WTC11 (cell line): Measurements from ENCODE around the gene CRLF1. TPM values are rescaled to one million over a fixed set of nuclear protein-coding genes. Genes with fewer than 3 reads are reported as not detected.
A peak's percentile ranks its signal among the peaks of the same experiment; 100 is the strongest.

Experiments
- ATAC-seq: fragments of 200-7000 bp; cut with Tn5 transposase; 2 replicates; pipeline ENCODE4 v1.10.0; 2021; ENCODE audit warnings: mild to moderate bottlenecking, moderate library complexity
- CTCF ChIA-PET: fragments of 300-600 bp; sonication (Branson Sonifier 250); formaldehyde crosslinking; loops from one replicate; lab custom pipeline; 2021; ENCODE audit warnings: antibody characterized with exemption; lab: Charles Lee
- POLR2A ChIA-PET: fragments of 350-600 bp; sonication (Branson Sonifier 250); formaldehyde crosslinking; loops from one replicate; lab custom pipeline; 2021; ENCODE audit warnings: antibody characterized with exemption; lab: Charles Lee
- DNase-seq: peaks from one replicate; pipeline ENCODE4 v3.0.0; 2021; ENCODE audit warnings: low spot score
- H3K27ac Mint-ChIP-seq: 2 replicates; pipeline ENCODE4 v1.8.0; 2021; ENCODE audit warnings: mixed read lengths
- H3K27me3 Mint-ChIP-seq: 2 replicates; pipeline ENCODE4 v1.8.0; 2021; ENCODE audit warnings: low read depth, mild to moderate bottlenecking, moderate library complexity, mixed read lengths
- H3K36me3 Mint-ChIP-seq: 2 replicates; pipeline ENCODE4 v1.8.0; 2021; ENCODE audit warnings: mixed read lengths
- H3K4me1 Mint-ChIP-seq: 2 replicates; pipeline ENCODE4 v1.8.0; 2022; ENCODE audit warnings: mixed read lengths
- H3K4me3 Mint-ChIP-seq: 2 replicates; pipeline ENCODE4 v1.8.0; 2021; ENCODE audit warnings: mild to moderate bottlenecking, moderate library complexity, mixed read lengths
- H3K9me3 Mint-ChIP-seq: 2 replicates; pipeline ENCODE4 v1.8.0; 2021; ENCODE audit warnings: mixed read lengths
- ATF1 ChIP-seq: sonication (generic); formaldehyde crosslinking; IDR thresholded peaks from 2 replicates; pipeline ENCODE4 v1.8.1; 2023; ENCODE audit warnings: mild to moderate bottlenecking, moderate library complexity, missing genetic modification reagents
- CBFB ChIP-seq: sonication (generic); formaldehyde crosslinking; IDR thresholded peaks from 2 replicates; pipeline ENCODE4 v1.8.1; 2022; ENCODE audit warnings: mild to moderate bottlenecking, low read depth, missing genetic modification reagents
- FOXJ3 ChIP-seq: sonication (generic); formaldehyde crosslinking; IDR thresholded peaks from 2 replicates; pipeline ENCODE4 v1.9.0; 2021; ENCODE audit warnings: missing genetic modification reagents, mild to moderate bottlenecking, borderline replicate concordance
- HMGA2 ChIP-seq: fragments of 250-450 bp; sonication (Bioruptor Pico); IDR thresholded peaks from 2 replicates; pipeline ENCODE4 v1.4.0; 2021; ENCODE audit warnings: mild to moderate bottlenecking, moderate library complexity
- MXD4 ChIP-seq: fragments of 250-450 bp; sonication (Bioruptor Pico); IDR thresholded peaks from 2 replicates; pipeline ENCODE4 v1.8.0; 2021; ENCODE audit warnings: mild to moderate bottlenecking, moderate library complexity, borderline replicate concordance
- MYBL2 ChIP-seq: sonication (generic); formaldehyde crosslinking; IDR thresholded peaks from 2 replicates; pipeline ENCODE4 v1.8.1; 2023; ENCODE audit warnings: mild to moderate bottlenecking, moderate library complexity, missing genetic modification reagents
- NR2C2 ChIP-seq: sonication (generic); formaldehyde crosslinking; IDR thresholded peaks from 2 replicates; pipeline ENCODE4 v1.8.0; 2022; ENCODE audit warnings: mild to moderate bottlenecking, missing genetic modification reagents
- NR3C1 ChIP-seq: sonication (generic); formaldehyde crosslinking; conservative IDR thresholded peaks from 2 replicates; pipeline ENCODE4 v1.8.1; 2023; ENCODE audit warnings: low read depth, mild to moderate bottlenecking, missing genetic modification reagents
- SMAD3 ChIP-seq: sonication (generic); formaldehyde crosslinking; IDR thresholded peaks from 2 replicates; pipeline ENCODE4 v1.8.0; 2022; ENCODE audit warnings: missing genetic modification reagents, mild to moderate bottlenecking, borderline replicate concordance
- SMAD4 ChIP-seq: sonication (generic); formaldehyde crosslinking; IDR thresholded peaks from 2 replicates; pipeline ENCODE4 v1.8.0; 2022; ENCODE audit warnings: mild to moderate bottlenecking, missing genetic modification reagents
- TCF7 ChIP-seq: sonication (generic); formaldehyde crosslinking; IDR thresholded peaks from 2 replicates; pipeline ENCODE4 v1.8.0; 2022; ENCODE audit warnings: mild to moderate bottlenecking, low read depth, missing genetic modification reagents, moderate library complexity
- TEAD1 ChIP-seq: sonication (generic); formaldehyde crosslinking; IDR thresholded peaks from 2 replicates; pipeline ENCODE4 v1.8.0; 2022; ENCODE audit warnings: mild to moderate bottlenecking, missing genetic modification reagents
- TEAD4 ChIP-seq: sonication (generic); formaldehyde crosslinking; IDR thresholded peaks from 2 replicates; pipeline ENCODE4 v1.8.0; 2022; ENCODE audit warnings: mild to moderate bottlenecking, missing genetic modification reagents
- ZBTB21 ChIP-seq: sonication (generic); formaldehyde crosslinking; IDR thresholded peaks from 2 replicates; pipeline ENCODE4 v1.8.1; 2023; ENCODE audit warnings: mild to moderate bottlenecking, missing genetic modification reagents, borderline replicate concordance
- ZNF219 ChIP-seq: sonication (generic); formaldehyde crosslinking; IDR thresholded peaks from 2 replicates; pipeline ENCODE4 v1.8.0; 2023; ENCODE audit warnings: missing genetic modification reagents, mild to moderate bottlenecking, borderline replicate concordance
- ZNF317 ChIP-seq: sonication (generic); formaldehyde crosslinking; IDR thresholded peaks from 2 replicates; pipeline ENCODE4 v1.8.1; 2023; ENCODE audit warnings: low read depth, mild to moderate bottlenecking, moderate library complexity, missing genetic modification reagents, borderline replicate concordance
- total RNA-seq: library from RNA; stranded (reverse); gene quantifications from 3 replicates; pipeline ENCODE4 v1.2.3, GENCODE V29; 2021
- TF ChIP-seq, protein P1 (sequence below): sonication (generic); formaldehyde crosslinking; IDR thresholded peaks from 2 replicates; pipeline ENCODE4 v1.8.1; 2022; ENCODE audit warnings: low read depth, mild to moderate bottlenecking, moderate library complexity, missing genetic modification reagents, borderline replicate concordance
- TF ChIP-seq, protein P2 (sequence below): sonication (generic); formaldehyde crosslinking; IDR thresholded peaks from 2 replicates; pipeline ENCODE4 v1.8.1; 2022; ENCODE audit warnings: mild to moderate bottlenecking, moderate library complexity, missing genetic modification reagents
- TF ChIP-seq, protein P3 (sequence below): sonication (generic); formaldehyde crosslinking; IDR thresholded peaks from 2 replicates; pipeline ENCODE4 v1.8.0; 2023; ENCODE audit warnings: missing genetic modification reagents, mild to moderate bottlenecking, borderline replicate concordance
- TF ChIP-seq, protein P4 (sequence below): sonication (generic); formaldehyde crosslinking; IDR thresholded peaks from 2 replicates; pipeline ENCODE4 v1.8.1; 2023; ENCODE audit warnings: mild to moderate bottlenecking, missing genetic modification reagents, moderate library complexity
- TF ChIP-seq, protein P5 (sequence below): fragments of 200-600 bp; IDR thresholded peaks from 2 replicates; pipeline ENCODE4 v1.8.0; 2022; ENCODE audit warnings: antibody characterized with exemption

CRLF1 gene
- total RNA-seq, 1 experiment from 2014 or later = 36.4 TPM

DNA sequence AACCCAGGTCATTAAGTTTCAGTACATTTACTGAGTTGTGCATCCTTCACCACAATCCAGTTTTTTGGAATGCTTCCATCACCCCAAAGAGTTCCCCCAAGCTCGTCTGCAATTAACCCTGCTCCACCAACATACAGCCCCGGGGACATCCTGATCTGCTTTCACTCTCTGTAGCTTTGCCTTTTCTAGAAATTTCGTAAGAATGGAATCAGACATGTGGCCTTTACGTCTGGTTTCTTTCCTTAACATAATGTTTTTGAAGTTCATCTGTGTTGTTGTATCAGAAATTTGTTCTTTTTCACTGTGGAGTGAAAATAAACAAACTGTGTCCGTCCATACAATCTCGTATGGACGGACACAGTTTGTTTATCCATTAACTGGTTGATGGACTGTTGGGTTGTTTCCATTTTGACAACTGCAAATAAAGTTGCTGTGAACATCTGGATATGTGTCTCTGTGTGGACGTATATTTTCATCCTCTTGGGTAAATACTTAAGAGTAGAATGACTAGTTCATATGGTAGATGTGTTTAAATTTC is 33.2 kb upstream of the CRLF1 start:
- ChIA-PET POLR2A (no interaction called here), CTCF (interaction anchor here (0.9 kb wide), 1 partner anchor 33 kb away, joined by 3 read pairs; no protein-coding TSS in a partner anchor)
- Mint-ChIP-seq H3K27ac (no peak overlapping the region), H3K36me3 (no peaks in the 10 kb centered on the region), H3K9me3 (peaks cover 5% of the 10 kb centered on the region), H3K4me1 (peaks cover 18% of the 10 kb centered on the region), H3K27me3 (peaks cover 9% of the 10 kb centered on the region), H3K4me3 (no peak overlapping the region)
- no peak for ATAC-seq
- TF ChIP-seq, protein P1, sequence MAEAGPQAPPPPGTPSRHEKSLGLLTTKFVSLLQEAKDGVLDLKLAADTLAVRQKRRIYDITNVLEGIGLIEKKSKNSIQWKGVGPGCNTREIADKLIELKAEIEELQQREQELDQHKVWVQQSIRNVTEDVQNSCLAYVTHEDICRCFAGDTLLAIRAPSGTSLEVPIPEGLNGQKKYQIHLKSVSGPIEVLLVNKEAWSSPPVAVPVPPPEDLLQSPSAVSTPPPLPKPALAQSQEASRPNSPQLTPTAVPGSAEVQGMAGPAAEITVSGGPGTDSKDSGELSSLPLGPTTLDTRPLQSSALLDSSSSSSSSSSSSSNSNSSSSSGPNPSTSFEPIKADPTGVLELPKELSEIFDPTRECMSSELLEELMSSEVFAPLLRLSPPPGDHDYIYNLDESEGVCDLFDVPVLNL (CRISPR knock-in tag) = no peak
- no peak for TF ChIP-seq NR3C1 (CRISPR knock-in tag)
- TF ChIP-seq, protein P2, sequence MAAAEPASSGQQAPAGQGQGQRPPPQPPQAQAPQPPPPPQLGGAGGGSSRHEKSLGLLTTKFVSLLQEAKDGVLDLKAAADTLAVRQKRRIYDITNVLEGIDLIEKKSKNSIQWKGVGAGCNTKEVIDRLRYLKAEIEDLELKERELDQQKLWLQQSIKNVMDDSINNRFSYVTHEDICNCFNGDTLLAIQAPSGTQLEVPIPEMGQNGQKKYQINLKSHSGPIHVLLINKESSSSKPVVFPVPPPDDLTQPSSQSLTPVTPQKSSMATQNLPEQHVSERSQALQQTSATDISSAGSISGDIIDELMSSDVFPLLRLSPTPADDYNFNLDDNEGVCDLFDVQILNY (CRISPR knock-in tag) = no peak
- TF ChIP-seq MYBL2 (CRISPR knock-in tag) = no peak
- TF ChIP-seq, protein P3, sequence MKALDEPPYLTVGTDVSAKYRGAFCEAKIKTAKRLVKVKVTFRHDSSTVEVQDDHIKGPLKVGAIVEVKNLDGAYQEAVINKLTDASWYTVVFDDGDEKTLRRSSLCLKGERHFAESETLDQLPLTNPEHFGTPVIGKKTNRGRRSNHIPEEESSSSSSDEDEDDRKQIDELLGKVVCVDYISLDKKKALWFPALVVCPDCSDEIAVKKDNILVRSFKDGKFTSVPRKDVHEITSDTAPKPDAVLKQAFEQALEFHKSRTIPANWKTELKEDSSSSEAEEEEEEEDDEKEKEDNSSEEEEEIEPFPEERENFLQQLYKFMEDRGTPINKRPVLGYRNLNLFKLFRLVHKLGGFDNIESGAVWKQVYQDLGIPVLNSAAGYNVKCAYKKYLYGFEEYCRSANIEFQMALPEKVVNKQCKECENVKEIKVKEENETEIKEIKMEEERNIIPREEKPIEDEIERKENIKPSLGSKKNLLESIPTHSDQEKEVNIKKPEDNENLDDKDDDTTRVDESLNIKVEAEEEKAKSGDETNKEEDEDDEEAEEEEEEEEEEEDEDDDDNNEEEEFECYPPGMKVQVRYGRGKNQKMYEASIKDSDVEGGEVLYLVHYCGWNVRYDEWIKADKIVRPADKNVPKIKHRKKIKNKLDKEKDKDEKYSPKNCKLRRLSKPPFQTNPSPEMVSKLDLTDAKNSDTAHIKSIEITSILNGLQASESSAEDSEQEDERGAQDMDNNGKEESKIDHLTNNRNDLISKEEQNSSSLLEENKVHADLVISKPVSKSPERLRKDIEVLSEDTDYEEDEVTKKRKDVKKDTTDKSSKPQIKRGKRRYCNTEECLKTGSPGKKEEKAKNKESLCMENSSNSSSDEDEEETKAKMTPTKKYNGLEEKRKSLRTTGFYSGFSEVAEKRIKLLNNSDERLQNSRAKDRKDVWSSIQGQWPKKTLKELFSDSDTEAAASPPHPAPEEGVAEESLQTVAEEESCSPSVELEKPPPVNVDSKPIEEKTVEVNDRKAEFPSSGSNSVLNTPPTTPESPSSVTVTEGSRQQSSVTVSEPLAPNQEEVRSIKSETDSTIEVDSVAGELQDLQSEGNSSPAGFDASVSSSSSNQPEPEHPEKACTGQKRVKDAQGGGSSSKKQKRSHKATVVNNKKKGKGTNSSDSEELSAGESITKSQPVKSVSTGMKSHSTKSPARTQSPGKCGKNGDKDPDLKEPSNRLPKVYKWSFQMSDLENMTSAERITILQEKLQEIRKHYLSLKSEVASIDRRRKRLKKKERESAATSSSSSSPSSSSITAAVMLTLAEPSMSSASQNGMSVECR (CRISPR knock-in tag) = no peak
- no peak for TF ChIP-seq MXD4 (CRISPR knock-in tag)
- TF ChIP-seq NR2C2 = no peak
- no peak for TF ChIP-seq CBFB (CRISPR knock-in tag)
- DNase-seq = no peak

DNA sequence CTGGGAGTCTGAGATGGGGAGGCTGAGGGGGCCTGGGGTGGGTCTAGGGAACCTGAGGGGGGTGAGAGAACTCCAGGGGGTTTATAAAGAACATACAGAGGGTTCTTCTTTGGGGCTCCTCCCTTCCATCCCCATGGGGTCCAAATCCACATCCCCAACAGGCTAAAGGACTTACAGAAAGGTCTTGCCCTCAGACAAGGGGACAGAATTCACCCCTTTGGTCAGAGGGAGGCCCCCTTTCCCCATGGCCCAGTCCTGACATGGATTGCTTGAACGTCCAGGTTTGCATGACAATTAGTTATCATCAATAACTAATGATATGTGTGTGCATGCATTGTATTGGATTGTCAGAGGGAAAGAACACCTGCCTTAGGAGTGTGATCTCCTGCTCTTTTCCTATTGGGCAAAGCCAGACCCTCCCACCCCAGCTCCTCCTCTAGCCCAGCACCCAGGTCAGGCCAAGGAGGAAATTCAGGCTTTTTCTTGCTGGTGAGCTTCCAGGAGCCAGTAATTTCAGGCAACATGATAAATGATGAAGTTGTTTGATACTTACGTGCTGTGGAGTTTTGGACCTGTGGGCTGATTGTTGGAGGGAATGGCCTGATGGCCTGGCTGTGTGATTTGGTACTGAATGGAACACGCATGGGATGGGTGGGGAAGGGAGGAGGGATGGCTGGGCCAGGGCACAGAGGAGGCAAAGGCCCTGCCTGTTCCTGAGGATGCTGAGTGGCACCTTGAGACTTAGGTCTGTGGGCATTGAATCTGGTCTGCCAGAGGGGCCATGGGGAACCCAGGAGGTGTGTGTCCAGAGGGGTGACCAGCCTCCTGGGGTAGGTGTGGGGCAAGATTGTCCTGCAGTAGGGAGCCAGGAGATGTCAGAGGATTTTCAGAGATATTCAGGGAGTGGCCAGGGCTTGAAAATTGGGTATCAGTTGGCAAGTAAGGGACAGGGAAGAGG is 31.4 kb upstream of the CRLF1 start:
- Mint-ChIP-seq H3K4me3 (peak overlapping the region; percentile 79), H3K9me3 (no peaks in the 10 kb centered on the region), H3K4me1 (peaks cover 12% of the 10 kb centered on the region), H3K36me3 (no peaks in the 10 kb centered on the region), H3K27ac (no peak overlapping the region), H3K27me3 (peaks cover 26% of the 10 kb centered on the region)
- CTCF ChIA-PET = interaction anchor here (0.6 kb wide), 1 partner anchor 15 kb away, joined by 4 read pairs; no protein-coding TSS in a partner anchor
- POLR2A ChIA-PET = no interaction called here
- DNase-seq (no peak), ATAC-seq (no peak)
- TF ChIP-seq SMAD4 (CRISPR knock-in tag) (no peak), TEAD1 (CRISPR knock-in tag) (no peak), ZNF317 (CRISPR knock-in tag) (no peak), ZNF219 (CRISPR knock-in tag) (no peak), TCF7 (CRISPR knock-in tag) (no peak), ZBTB21 (CRISPR knock-in tag) (no peak), HMGA2 (CRISPR knock-in tag) (no peak), FOXJ3 (CRISPR knock-in tag) (no peak), ATF1 (CRISPR knock-in tag) (no peak), TEAD4 (CRISPR knock-in tag) (no peak), SMAD3 (CRISPR knock-in tag) (no peak), MXD4 (CRISPR knock-in tag) (no peak)
- TF ChIP-seq, protein P4, sequence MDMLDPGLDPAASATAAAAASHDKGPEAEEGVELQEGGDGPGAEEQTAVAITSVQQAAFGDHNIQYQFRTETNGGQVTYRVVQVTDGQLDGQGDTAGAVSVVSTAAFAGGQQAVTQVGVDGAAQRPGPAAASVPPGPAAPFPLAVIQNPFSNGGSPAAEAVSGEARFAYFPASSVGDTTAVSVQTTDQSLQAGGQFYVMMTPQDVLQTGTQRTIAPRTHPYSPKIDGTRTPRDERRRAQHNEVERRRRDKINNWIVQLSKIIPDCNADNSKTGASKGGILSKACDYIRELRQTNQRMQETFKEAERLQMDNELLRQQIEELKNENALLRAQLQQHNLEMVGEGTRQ (CRISPR knock-in tag) = no peak
- TF ChIP-seq, protein P5, sequence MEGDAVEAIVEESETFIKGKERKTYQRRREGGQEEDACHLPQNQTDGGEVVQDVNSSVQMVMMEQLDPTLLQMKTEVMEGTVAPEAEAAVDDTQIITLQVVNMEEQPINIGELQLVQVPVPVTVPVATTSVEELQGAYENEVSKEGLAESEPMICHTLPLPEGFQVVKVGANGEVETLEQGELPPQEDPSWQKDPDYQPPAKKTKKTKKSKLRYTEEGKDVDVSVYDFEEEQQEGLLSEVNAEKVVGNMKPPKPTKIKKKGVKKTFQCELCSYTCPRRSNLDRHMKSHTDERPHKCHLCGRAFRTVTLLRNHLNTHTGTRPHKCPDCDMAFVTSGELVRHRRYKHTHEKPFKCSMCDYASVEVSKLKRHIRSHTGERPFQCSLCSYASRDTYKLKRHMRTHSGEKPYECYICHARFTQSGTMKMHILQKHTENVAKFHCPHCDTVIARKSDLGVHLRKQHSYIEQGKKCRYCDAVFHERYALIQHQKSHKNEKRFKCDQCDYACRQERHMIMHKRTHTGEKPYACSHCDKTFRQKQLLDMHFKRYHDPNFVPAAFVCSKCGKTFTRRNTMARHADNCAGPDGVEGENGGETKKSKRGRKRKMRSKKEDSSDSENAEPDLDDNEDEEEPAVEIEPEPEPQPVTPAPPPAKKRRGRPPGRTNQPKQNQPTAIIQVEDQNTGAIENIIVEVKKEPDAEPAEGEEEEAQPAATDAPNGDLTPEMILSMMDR = no peak
- TF ChIP-seq, protein P1 (CRISPR knock-in tag) = no peak
